Neutrophil (primary cell): ENCODE results near the gene RAPGEF1.

Experiments used
- H3K27ac ChIP-seq: fragments of 200-600 bp; sonication (generic); 2 replicates; pipeline ENCODE4 v1.5.1; 2016; ENCODE audit warnings: mild to moderate bottlenecking, moderate library complexity
- H3K27me3 ChIP-seq: fragments of 200-600 bp; sonication (generic); 2 replicates; pipeline ENCODE4 v1.6.0; 2016; ENCODE audit warnings: mild to moderate bottlenecking
- H3K36me3 ChIP-seq: fragments of 200-600 bp; sonication (generic); 2 replicates; pipeline ENCODE4 v1.5.1; 2017
- H3K4me1 ChIP-seq, 2 experiments: fragments of 200-600 bp in 1 of 2; sonication (generic) in 1 of 2; 1 replicate in 1 of 2; 2 replicates in 1 of 2; pipeline versions ENCODE4 v1.5.1 to v1.6.1; 2013 to 2016; ENCODE audit warnings: low read depth in 1 of 2, low read length in 1 of 2, mild to moderate bottlenecking in 1 of 2, moderate library complexity in 1 of 2; ENCODE audit not compliant: control insufficient read depth in 1 of 2, insufficient read depth in 1 of 2
- H3K4me3 ChIP-seq, 2 experiments: fragments of 200-600 bp in 1 of 2; sonication (generic) in 1 of 2; 1 replicate in 1 of 2; 2 replicates in 1 of 2; pipeline ENCODE4 v1.5.1; 2013 to 2016; ENCODE audit warnings: low read depth in 1 of 2, low read length in 1 of 2, mild to moderate bottlenecking in 1 of 2, moderate library complexity in 1 of 2
- H3K9me3 ChIP-seq: fragments of 200-600 bp; sonication (generic); 2 replicates; pipeline ENCODE4 v1.5.1; 2016
- TF ChIP-seq, protein P1 (sequence below): fragments of 200-600 bp; sonication (generic); IDR thresholded peaks from 2 replicates; pipeline ENCODE4 v1.5.1; 2016; ENCODE audit warnings: antibody characterized with exemption

The RAPGEF1 gene

DNA sequence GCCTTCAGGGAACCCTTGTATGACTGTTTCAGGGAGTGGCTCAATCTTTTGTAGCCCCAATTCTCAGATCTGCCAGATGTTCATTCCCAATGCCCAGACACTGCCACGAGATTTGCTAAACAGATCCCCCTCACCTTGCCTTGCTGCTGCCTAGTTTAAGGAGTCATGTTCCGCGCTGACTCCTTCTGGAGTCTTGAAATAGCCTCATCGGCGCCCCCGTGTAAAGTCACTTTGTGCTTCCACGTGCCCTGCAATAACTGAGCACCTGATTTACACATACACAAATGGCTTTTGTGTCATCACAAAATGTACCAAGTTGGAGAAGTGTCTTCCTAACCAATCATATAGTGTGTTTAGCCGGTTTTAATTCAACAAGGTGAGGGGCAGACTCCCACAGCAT lies 132.3 kb downstream of the RAPGEF1 start:
- Histone ChIP-seq H3K9me3 (no peaks in the 10 kb centered on the region), H3K27ac (no peak overlapping the region), H3K36me3 (peaks cover 75% of the 10 kb centered on the region), H3K4me3 (no peak overlapping the region), H3K27me3 (no peaks in the 10 kb centered on the region), H3K4me1 (peaks cover 10 to 15% of the 10 kb centered on the region in 2 experiments)
- TF ChIP-seq, protein P1, sequence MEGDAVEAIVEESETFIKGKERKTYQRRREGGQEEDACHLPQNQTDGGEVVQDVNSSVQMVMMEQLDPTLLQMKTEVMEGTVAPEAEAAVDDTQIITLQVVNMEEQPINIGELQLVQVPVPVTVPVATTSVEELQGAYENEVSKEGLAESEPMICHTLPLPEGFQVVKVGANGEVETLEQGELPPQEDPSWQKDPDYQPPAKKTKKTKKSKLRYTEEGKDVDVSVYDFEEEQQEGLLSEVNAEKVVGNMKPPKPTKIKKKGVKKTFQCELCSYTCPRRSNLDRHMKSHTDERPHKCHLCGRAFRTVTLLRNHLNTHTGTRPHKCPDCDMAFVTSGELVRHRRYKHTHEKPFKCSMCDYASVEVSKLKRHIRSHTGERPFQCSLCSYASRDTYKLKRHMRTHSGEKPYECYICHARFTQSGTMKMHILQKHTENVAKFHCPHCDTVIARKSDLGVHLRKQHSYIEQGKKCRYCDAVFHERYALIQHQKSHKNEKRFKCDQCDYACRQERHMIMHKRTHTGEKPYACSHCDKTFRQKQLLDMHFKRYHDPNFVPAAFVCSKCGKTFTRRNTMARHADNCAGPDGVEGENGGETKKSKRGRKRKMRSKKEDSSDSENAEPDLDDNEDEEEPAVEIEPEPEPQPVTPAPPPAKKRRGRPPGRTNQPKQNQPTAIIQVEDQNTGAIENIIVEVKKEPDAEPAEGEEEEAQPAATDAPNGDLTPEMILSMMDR, result no peak

DNA sequence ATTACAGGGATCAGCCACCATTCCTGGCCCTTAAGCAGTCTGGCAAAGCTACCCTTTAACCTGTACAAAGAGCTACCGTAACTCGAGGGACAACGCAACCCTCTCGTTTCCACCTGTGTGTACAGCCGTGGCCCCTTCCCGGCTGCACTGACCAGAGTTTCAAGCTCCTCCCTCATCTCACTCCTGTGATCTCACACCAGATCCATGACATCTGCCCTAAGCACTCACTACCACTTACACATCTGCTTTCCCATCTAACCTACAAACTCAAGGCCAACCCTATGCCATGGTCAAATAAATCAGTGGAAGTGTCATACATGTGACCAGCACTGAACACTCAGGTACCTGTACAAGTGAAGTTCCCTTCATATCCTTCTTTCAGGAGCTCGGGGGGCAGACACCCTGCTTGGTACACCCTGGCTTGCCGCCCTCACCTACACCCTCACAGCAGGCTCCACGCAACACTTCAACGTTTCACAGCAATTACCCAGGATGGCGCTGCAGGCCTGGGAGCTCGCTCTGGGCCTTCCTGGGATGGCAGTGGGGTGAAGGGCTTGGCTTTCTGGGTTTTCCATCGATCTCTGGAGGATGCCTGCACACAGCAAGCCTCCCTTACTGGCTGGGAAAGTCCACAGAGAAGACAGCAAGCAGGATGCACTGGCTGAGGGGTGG lies 132.8 kb downstream of the RAPGEF1 start:
- Histone ChIP-seq H3K27me3 (no peaks in the 10 kb centered on the region), H3K9me3 (no peaks in the 10 kb centered on the region), H3K27ac (no peak overlapping the region), H3K4me3 (no peak overlapping the region), H3K36me3 (peaks cover 70% of the 10 kb centered on the region), H3K4me1 (peaks cover 16 to 21% of the 10 kb centered on the region in 2 experiments)
- TF ChIP-seq, protein P1, result no peak

DNA sequence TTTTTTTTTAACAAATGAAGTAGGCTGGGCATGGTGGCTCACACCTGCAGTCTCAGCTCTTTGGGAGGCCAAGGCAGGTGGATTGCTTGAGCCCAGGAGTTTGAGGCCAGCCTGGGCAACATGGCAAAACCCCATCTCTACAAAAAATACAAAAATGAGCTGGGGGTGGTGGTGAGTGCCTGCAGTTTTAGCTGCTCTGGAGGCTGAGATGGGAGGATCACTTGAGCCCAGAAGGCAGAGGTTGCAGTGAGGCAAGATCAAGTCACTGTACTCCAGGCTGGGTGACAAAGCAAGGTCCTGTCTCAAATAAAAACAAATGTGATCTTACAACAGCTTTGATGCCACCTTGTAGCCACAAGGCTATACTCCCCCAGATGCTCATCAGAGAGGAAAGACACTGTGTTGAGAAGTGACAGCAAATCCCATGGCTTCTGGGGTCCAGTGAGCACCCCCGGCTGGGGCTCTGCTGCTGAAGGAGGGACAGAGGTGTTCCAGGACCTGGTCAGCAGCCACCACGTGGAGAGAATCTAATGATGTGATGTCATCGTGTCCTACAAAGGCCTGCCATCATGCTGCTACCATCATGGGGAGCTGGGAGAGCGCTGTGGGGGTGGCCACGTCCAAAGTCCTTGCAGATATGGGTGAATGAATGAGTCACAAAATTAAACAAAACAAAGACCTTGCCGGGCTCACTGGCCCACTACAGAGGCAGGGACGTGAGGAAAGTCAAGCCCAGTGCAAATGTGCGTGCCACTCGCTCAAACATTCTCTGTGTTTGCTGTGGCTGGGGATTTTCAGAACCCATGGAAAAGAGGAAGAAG lies 133.9 kb downstream of the RAPGEF1 start:
- Histone ChIP-seq H3K27ac (no peak overlapping the region), H3K36me3 (peaks cover 72% of the 10 kb centered on the region), H3K9me3 (no peaks in the 10 kb centered on the region), H3K4me3 (no peak overlapping the region), H3K27me3 (no peaks in the 10 kb centered on the region), H3K4me1 (peaks cover 16 to 23% of the 10 kb centered on the region in 2 experiments)
- TF ChIP-seq, protein P1, result no peak

DNA sequence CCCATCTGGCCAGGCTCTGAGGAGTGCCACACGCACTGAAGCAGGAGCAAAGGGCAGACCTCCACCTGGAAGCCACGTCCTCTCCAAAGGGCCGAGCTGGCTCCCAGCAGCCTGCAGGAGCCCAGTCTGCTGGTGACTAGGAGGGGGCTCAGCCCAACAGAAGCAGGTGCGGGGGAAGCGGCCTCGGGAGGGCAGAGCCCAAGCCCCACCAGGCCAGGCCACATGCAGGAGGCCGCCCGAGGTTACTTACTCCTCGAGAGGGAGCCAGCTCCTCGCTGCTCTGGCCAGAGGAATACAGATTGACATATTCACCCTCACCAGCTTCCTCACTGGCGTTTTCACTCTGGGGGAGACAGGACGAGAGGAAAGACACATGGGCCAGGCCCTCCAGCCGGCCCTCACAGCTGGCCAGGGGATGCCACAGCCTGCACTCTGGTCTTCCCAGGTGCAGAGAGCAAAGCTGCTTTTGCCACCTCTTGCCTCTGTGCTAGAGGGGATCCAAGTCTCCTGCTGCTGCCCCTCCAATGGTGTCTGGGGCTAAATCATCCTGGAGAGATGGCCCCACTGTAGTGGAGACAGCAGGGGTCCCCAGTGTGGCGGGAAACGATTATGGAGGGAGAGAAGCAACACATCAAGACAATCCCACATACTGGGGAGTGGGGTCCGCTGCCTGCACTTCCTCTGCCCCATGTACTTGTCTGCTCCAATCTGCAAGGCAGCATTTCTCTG lies 136.0 kb downstream of the RAPGEF1 start:
- Histone ChIP-seq H3K36me3 (peaks cover 68% of the 10 kb centered on the region), H3K27me3 (no peaks in the 10 kb centered on the region), H3K9me3 (no peaks in the 10 kb centered on the region), H3K27ac (peak overlapping the region; percentile 45), H3K4me3 (no peak overlapping the region), H3K4me1 (peaks cover 19 to 30% of the 10 kb centered on the region in 2 experiments)
- TF ChIP-seq, protein P1, result no peak

DNA sequence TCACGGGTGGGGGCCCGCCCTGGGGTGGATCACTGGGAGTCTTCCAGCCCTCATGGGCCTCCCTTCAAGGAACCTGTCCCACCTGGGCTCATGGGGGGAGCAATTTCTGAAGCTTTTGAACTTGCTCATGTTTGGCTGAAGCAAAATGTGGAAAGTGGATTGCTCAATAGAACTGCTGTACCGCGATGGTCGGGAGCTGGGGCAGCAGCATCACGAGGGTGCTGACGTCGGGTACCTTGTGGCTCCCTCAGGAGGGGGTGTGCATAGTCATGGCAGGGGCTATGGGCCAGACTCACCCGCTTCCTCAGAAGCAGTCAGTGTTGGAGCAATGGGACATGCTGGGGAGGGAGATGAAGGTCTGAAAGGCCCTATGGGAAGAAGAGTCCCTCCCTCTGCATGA lies 136.7 kb downstream of the RAPGEF1 start:
- H3K36me3 ChIP-seq, result peaks cover 61% of the 10 kb centered on the region

More for the DNA sequence above, 136.7 kb downstream of the RAPGEF1 start:
- TF ChIP-seq, protein P1, result no peak
- no peak overlapping the region for H3K4me3 ChIP-seq
- H3K27me3 ChIP-seq, result no peaks in the 10 kb centered on the region
- no peaks in the 10 kb centered on the region for H3K9me3 ChIP-seq
- peak overlapping the region; percentile 45 for H3K27ac ChIP-seq
- peaks cover 26 to 37% of the 10 kb centered on the region in 2 experiments for H3K4me1 ChIP-seq
